ENCODE data around the gene CNN2. TPM values are rescaled to one million over a fixed set of nuclear protein-coding genes. Genes with fewer than 3 reads are reported as not detected.

CNN2 gene
- polyA plus RNA-seq, 3 donors, result 163 to 196 (median 180) TPM

GRCh38 chr19:1039646-1040475 lies 13.5 kb downstream of the CNN2 start, which contains the start of gene ABCA7:
Gene ABCA7 (plus strand): TSS chr19:1040107. CDS start chr19:1041362, 1,255 bp downstream.
- peak; percentile 87 to 97 (median 96) for DNase-seq (ENCODE audit: extremely low read depth in 1 of 11, low read depth in 9 of 11, low spot score in 4 of 11)

- DNase-seq (ENCODE audit: extremely low read depth in 1 of 11, low read depth in 9 of 11, low spot score in 4 of 11), result peak in 8 of 11 donors; percentile 70 to 83 (median 77)
Measured at GRCh38 chr19:1040476-1041271, 14.3 kb downstream of the CNN2 start.

- DNase-seq (ENCODE audit: extremely low read depth in 1 of 11, low read depth in 9 of 11, low spot score in 4 of 11), result no peak
Measured at GRCh38 chr19:1041272-1041834, 14.9 kb downstream of the CNN2 start.

GRCh38 chr19:1041835-1042685 lies 15.7 kb downstream of the CNN2 start:
- DNase-seq (ENCODE audit: extremely low read depth in 1 of 11, low read depth in 9 of 11, low spot score in 4 of 11), result no peak

GRCh38 chr19:1042689-1043511 lies 16.5 kb downstream of the CNN2 start:
- DNase-seq (ENCODE audit: extremely low read depth in 1 of 11, low read depth in 9 of 11, low spot score in 4 of 11), result no peak

- DNase-seq (ENCODE audit: extremely low read depth in 1 of 11, low read depth in 9 of 11, low spot score in 4 of 11), result no peak
Measured at GRCh38 chr19:1045247-1045603, 18.8 kb downstream of the CNN2 start.

GRCh38 chr19:1046117-1046626 lies 19.8 kb downstream of the CNN2 start:
- no peak for DNase-seq (ENCODE audit: extremely low read depth in 1 of 11, low read depth in 9 of 11, low spot score in 4 of 11)

- no peak for DNase-seq (ENCODE audit: extremely low read depth in 1 of 11, low read depth in 9 of 11, low spot score in 4 of 11)
Measured at GRCh38 chr19:1046836-1047695, 20.7 kb downstream of the CNN2 start.

- DNase-seq (ENCODE audit: extremely low read depth in 1 of 11, low read depth in 9 of 11, low spot score in 4 of 11), result no peak
Measured at GRCh38 chr19:1047696-1048147, 21.3 kb downstream of the CNN2 start.

- DNase-seq (ENCODE audit: extremely low read depth in 1 of 11, low read depth in 9 of 11, low spot score in 4 of 11), result no peak
Measured at GRCh38 chr19:1049106-1049505, 22.7 kb downstream of the CNN2 start.

- DNase-seq (ENCODE audit: extremely low read depth in 1 of 11, low read depth in 9 of 11, low spot score in 4 of 11), result no peak
Measured at GRCh38 chr19:1049800-1050199, 23.4 kb downstream of the CNN2 start.

- no peak for DNase-seq (ENCODE audit: extremely low read depth in 1 of 11, low read depth in 9 of 11, low spot score in 4 of 11)
Measured at GRCh38 chr19:1050989-1051788, 24.8 kb downstream of the CNN2 start.

GRCh38 chr19:1051791-1052190 lies 25.4 kb downstream of the CNN2 start:
- no peak for DNase-seq (ENCODE audit: extremely low read depth in 1 of 11, low read depth in 9 of 11, low spot score in 4 of 11)

- DNase-seq (ENCODE audit: extremely low read depth in 1 of 11, low read depth in 9 of 11, low spot score in 4 of 11), result no peak
Measured at GRCh38 chr19:1052349-1052975, 26.1 kb downstream of the CNN2 start.

GRCh38 chr19:1053176-1054101 lies 27.0 kb downstream of the CNN2 start:
- no peak for DNase-seq (ENCODE audit: extremely low read depth in 1 of 11, low read depth in 9 of 11, low spot score in 4 of 11)

Data from renal cortex interstitium (tissue), 11 donors.